GM18951 (cell line): ENCODE measurements around the gene LMF1.
"Not testable (repeated sequence)": the region's sequence is repeated elsewhere in the genome, so short reads cannot be mapped to it uniquely, and the experiment has no call there.

Source experiments
- POLR2A ChIP-seq: IDR thresholded peaks from 4 replicates; pipeline ENCODE4 v1.6.1; 2011; ENCODE audit warnings: mild to moderate bottlenecking; ENCODE audit not compliant: insufficient read length, insufficient read depth; ENCODE audit errors: extremely low read depth
- in situ Hi-C: fragments of 300-500 bp; cut with MboI; formaldehyde crosslinking; loops from one replicate; pipeline ENCODE4 v1.12.0; 2022; ENCODE audit warnings: low sequenced_read_pairs, mixed read lengths, inconsistent platforms; ENCODE audit not compliant: unreplicated experiment

Gene LMF1

DNA sequence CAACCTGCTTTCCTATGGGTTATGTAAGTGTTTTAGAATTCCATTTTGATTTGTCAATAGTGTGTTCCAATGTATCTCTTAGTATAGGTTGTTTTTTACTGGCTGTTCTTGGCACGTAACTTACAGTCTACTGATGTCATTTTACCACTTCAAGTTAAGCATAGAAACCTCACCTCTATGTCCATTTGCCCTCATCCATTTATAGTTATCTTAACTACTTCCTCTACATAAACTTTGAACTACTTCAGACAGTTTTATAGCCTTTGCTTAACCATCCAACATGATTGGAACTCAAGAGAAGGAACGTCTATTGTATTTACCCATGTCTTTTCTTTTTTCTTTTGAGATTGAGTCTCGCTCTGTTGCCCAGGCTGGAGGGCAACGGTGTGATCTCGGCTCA, 105.8 kb downstream of the LMF1 start:
- in situ Hi-C loops, result no loop called here
- TF ChIP-seq POLR2A, result no peak

GRCh38 chr16:861446-861845, 109.3 kb downstream of the LMF1 start:
- TF ChIP-seq POLR2A, result no peak

DNA sequence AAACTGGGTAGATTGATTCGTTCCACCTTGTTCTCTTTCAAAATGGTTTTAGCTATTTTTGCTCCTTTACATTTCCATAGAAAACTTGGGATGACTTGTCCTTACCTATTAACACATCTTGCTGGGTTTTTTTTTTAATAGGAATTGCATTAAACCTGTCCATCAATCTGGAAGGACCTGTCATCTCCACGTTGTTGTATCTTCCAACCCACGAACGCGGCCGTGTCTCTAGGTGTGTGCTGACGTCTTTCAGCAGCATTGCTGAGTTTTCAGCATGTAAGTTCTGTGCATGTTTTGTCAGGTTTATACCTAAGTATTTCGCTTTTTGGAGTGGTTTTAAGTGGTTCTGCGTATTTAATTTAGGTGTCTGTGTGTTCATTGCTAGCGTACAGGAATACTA, 109.9 kb downstream of the LMF1 start:
- in situ Hi-C loops, result no loop called here
- TF ChIP-seq POLR2A, result no peak

More at GRCh38 chr16:861446-861845, 109.3 kb downstream of the LMF1 start:
- in situ Hi-C loops, result no loop called here

DNA sequence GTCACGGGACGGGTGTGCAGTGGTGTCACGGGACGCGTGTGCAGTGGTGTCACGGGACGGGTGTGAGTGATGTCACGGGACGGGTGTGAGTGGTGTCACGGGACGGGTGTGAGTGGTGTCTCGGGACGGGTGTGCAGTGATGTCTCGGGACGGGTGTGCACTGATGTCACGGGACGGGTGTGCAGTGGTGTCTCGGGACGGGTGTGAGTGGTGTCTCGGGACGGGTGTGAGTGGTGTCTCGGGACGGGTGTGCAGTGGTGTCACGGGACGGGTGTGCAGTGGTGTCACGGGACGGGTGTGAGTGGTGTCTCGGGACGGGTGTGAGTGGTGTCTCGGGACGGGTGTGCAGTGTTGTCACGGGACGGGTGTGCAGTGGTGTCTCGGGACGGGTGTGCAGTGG, 111.8 kb downstream of the LMF1 start:
- in situ Hi-C loops, result not testable (repeated sequence)

DNA sequence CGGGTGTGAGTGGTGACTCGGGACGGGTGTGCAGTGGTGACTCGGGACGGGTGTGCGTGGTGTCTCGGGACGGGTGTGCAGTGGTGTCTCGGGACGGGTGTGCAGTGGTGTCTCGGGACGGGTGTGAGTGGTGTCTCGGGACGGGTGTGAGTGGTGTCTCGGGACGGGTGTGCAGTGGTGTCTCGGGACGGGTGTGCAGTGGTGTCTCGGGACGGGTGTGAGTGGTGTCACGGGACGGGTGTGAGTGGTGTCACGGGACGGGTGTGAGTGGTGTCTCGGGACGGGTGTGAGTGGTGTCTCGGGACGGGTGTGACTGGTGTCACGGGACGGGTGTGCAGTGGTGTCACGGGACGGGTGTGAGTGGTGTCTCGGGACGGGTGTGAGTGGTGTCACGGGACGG, 112.3 kb downstream of the LMF1 start:
- in situ Hi-C loops, result not testable (repeated sequence)

- TF ChIP-seq POLR2A, result no peak
- in situ Hi-C loops, result no loop called here
Observed at GRCh38 chr16:856811-857210, 114.0 kb downstream of the LMF1 start.

DNA sequence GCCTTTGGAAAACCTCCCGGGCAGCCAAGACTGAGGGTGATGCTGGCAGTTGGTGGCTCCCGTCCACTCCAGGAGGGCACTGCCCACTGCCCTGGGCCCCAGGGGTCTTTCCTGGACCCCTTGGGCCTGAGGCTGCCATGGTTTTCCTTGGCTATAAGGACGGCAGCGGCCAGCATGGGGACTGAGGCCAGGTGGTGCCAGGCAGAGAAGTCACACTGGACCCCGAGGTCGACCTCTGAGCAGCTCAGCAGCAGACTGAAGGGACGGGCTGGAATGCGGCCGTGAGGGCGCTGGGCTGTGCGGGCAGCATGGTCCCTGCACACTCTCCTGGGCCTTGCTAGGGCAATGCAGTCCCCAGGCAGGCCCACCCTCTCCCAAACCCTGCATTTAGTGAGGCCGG, 114.7 kb downstream of the LMF1 start:
- TF ChIP-seq POLR2A, result no peak
- in situ Hi-C loops, result no loop called here

DNA sequence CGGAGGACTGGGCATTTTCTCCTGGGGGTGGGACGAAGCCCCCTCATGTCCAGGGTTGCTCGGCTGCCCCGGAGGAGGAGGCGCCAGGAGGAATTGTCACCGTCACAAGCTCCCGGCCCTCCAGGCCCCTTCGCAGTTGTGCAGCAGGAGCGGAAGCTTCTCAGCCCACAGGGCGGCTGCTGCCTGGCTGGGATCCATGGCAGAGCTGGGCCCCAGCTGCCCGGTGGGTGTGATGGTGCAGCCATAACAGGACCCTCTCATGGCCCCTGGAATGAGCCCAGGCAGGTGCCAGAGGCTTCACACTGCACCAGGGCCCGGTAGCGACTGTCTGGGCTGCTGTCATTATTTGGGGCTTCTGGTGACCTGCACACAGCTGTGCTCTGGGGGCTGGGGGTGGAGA, 115.3 kb downstream of the LMF1 start:
- TF ChIP-seq POLR2A, result no peak
- in situ Hi-C loops, result no loop called here

DNA sequence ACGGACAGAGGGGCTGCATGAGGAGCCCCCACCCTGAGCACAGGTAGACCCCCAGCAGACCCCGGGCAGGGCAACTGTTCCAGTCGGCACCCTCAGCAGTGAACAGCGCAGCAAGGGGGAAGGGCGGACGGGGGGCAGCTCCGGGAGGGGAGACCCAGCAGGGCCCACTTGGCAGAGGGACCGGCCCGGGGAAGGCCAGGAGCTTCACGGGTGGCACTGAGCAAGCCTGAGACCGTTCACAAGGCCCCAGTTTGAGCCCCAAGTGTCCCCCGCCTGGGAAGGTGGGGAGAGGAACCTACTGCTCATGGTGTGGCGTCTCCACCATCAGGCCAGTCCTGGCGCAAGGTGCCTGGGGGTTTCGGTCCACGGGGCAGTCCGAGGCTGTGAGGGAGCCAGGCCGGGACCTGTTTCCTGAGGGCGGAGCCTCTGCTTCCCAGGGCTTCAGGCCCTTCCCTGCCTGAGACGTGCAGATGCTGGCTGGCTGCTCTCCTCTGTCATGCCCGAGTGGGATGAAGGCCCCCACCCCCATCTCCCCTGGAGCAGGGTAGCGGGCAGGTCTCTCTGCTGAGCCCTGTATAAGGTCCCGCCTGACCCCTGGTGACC, 115.9 kb downstream of the LMF1 start:
- in situ Hi-C loops, result no loop called here
- TF ChIP-seq POLR2A, result no peak

- no peak for TF ChIP-seq POLR2A
- in situ Hi-C loops, result no loop called here
Observed at GRCh38 chr16:853981-854807, 116.6 kb downstream of the LMF1 start.

- no peak for TF ChIP-seq POLR2A
- in situ Hi-C loops, result no loop called here
Observed at GRCh38 chr16:853306-853705, 117.5 kb downstream of the LMF1 start.

GRCh38 chr16:852451-853185, 118.2 kb downstream of the LMF1 start:
- no peak for TF ChIP-seq POLR2A
- in situ Hi-C loops, result no loop called here

GRCh38 chr16:851871-852270, 118.9 kb downstream of the LMF1 start:
- TF ChIP-seq POLR2A, result no peak
- in situ Hi-C loops, result no loop called here

DNA sequence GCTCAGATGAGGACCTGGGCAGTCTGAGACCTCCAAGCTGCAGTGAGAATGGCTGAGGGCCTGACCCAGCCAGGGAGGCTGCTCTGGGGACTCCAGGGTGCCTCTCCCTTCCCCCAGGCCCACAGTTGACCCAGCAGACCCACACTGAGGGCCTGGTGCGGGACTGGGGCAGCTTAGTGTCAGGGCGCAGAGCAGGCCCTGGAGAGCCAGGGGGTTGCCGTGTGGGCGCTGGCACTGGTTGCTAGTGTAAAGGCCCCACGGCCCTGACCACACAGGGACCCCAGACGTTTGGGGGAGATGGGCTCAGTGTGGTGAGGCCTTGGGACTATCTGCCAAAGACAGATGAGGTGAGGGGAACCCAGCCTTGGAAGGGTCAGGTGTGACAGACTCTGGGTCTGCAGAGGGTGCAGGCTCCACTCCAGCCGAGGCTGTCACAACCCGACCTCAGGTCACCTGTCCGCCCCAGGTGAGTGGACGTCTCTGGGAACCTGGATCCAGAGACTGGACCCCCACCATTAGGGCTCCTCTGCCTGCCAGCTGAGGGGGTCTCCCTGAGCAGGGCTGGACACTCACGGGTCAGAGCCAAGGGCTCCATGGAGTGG, 119.5 kb downstream of the LMF1 start:
- in situ Hi-C loops, result no loop called here
- TF ChIP-seq POLR2A, result no peak

- no peak for TF ChIP-seq POLR2A
- in situ Hi-C loops, result no loop called here
Observed at GRCh38 chr16:850668-851067, 120.1 kb downstream of the LMF1 start.
